GM18519 (cell line): ENCODE results near the gene GRK2.
"Not testable (repeated sequence)": the region's sequence is repeated elsewhere in the genome, so short reads cannot be mapped to it uniquely, and the experiment has no call there.

ENCODE experiments used
- ATAC-seq: cut with Tn5 transposase; IDR thresholded peaks from one replicate; pipeline ENCODE4 v1.9.1; 2021; ENCODE audit warnings: mild to moderate bottlenecking, moderate library complexity; ENCODE audit not compliant: unreplicated experiment, low FRiP score

Gene GRK2

DNA sequence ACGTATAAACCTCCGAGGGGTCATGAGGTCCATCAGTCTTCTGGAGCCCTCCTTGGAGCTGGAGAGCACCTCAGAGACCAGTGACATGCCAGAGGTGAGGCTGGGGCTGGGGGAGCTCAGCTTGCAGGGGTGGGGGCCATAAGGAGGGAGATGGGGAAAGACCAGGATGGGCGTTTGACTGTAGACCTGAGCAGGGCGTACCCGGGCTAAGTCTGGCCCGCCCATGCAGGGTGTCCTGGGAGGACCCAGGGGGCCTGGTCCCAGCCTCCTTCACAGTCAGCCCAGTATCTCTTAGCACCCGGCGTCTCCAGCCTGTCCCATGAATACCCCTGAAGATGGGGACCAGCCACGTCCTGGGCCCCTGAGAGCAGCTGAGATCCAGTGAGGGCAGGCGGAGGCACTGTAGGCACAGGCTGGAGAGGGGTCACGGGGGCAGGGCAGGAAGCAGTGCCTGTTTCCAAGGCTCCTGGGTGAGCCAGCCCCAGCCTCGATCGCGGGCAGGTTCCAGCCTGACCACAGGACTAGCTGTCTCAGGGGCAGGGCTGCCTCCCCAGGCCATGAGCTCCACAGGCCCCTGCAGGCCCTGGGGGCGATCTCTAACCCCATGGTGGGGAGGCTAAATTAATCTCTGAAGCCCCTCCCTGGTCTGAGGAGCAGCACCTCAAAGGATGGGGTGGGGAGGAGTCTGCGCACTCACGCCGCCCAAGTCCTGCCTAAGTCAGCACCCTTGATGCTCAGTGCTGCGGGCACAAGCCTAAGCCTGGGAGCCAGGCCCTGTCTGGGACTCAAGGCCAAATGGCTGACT lies 44.2 kb downstream of the GRK2 start:
- no peak for ATAC-seq

GRCh38 chr11:67311051-67311555 lies 44.8 kb downstream of the GRK2 start:
- ATAC-seq = no peak

DNA sequence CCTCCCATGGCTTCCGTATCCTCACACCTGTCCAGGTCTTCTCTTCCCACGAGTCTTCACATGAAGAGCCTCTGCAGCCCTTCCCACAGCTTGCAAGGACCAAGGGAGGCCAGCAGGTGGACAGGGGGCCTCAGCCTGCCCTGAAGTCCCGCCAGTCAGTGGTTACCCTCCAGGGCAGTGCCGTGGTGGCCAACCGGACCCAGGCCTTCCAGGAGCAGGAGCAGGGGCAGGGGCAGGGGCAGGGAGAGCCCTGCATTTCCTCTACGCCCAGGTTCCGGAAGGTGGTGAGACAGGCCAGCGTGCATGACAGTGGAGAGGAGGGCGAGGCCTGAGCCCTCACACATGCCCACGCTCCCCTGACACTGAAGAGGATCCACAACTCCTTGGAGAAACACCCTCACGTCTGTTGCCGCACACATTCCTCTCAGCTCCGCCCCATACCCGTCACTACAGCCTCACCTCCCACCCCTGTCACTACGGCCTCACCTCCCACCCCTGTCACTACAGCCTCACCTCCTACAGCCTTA lies 45.3 kb downstream of the GRK2 start:
- no peak for ATAC-seq

- no peak for ATAC-seq
Observed at GRCh38 chr11:67312187-67313021, 46.1 kb downstream of the GRK2 start.

DNA sequence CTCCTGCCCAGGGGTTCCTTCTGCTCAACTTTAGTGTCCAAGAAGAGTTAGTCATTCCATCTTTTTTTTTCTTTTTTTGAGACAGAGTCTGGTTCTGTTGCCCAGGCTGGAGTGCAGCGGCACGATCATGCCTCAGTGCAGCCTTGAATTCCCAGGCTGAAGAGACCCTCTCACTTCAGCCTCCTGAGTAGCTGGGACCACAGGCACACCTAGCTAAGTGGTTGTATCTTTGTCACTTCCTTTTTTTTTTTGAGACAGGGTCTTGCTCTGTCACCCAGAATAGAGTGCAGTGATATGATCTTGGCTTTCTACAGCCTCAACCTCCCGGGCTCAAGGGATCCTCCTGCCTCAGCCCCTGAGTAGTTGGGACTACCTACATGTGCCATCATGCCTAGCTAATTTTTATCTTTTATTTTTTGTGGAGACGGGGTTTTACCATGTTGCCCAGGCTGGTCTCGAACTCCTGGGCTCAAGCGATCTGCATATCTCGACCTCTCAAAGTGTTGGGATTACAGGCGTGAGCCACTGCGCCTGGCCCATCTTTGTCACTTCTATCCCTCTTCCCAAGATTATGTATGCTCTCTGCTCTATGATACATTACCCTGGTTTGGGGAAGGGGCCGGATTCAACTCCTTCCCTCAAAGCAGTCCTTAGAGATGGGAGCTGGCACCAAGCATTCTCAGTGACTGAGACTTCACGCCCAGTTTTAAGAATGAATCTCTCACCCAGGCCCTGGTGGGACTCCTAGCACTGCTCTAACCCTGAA lies 47.0 kb downstream of the GRK2 start:
- ATAC-seq = no peak

- no peak for ATAC-seq
Observed at GRCh38 chr11:67314218-67314617, 47.9 kb downstream of the GRK2 start.

DNA sequence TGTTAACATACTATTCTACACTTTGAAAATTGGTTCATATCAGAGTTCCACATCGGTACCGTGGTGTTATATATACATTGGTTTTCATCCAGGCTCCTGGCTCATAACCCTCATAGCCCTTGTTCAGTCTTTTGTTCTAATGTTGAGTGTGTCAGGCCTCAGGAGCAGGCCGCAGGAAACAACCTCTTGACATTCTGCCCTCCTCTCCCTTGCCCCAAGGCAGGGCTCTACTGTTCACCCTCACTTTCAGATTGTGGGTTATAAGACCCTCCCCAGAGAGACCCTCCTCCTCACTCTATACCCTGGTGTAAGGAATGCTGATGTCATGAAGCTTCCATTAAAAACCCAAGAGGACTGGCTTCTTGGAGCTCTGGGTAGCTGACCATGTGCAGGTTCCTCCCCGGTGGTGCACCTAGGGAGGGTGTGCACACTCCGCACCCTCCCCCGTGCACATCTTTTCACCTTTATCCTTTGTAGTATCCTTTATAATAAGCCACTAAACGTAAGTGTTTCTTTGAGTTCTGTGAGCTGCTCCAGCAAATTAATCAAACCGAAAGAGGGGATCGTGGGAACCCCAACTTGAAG lies 49.1 kb downstream of the GRK2 start:
- no peak for ATAC-seq

DNA sequence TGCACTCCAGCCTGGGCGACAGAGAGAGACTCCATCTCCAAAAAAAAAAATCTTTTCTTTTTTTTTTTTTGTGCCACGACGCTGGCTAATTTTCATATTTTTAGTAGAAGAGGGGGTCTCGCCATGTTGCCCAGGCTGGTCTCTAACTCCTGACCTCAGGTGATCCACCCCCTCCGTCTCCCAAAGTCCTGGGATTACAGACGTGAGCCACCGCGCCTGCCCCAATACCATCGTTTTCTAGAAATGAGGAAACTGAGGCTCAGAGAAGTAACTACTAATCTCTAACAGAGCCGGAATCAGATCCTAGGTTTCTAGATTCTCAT lies 50.6 kb downstream of the GRK2 start:
- no peak for ATAC-seq

- ATAC-seq = peak; percentile 66
Observed at GRCh38 chr11:67317205-67317887, 51.1 kb downstream of the GRK2 start.

DNA sequence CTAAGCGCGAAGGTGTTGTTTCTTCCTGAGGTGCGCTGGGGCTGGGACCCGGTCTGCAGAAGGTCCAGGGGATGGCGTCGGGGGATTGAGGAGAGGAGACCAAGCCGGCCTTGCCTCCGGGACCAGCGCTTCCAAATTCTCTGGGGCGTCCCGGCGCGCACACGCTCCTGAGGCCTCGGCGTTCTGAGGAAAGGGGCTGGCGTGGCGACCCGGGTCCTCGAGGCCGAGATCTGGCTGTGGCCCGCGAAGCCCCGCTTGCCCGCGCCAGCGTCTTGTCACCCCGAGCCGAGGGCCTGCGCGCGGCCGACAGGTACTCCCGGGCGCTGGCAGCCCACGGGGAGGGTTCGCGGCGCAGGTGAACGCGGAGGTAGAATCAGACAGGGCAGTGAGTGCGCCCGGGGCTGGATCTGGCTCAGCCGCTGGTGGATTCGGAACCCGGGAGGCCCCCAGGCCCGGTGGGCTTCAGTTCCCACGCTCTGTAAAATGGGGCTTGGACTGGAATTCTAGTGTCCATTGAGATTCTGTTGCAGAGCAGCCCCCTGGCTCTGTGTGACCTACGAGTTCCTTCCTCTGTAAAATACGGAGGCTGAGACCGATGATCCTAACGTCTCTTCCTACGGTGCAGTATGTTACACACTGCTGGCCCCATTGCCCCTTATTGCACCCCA lies 51.7 kb downstream of the GRK2 start:
- ATAC-seq = no peak

- ATAC-seq = not testable (repeated sequence)
Observed at GRCh38 chr11:67318876-67319275, 52.6 kb downstream of the GRK2 start.

GRCh38 chr11:67320011-67320410 lies 53.7 kb downstream of the GRK2 start:
- ATAC-seq = no peak

- no peak for ATAC-seq
Observed at GRCh38 chr11:67320691-67321090, 54.4 kb downstream of the GRK2 start.

DNA sequence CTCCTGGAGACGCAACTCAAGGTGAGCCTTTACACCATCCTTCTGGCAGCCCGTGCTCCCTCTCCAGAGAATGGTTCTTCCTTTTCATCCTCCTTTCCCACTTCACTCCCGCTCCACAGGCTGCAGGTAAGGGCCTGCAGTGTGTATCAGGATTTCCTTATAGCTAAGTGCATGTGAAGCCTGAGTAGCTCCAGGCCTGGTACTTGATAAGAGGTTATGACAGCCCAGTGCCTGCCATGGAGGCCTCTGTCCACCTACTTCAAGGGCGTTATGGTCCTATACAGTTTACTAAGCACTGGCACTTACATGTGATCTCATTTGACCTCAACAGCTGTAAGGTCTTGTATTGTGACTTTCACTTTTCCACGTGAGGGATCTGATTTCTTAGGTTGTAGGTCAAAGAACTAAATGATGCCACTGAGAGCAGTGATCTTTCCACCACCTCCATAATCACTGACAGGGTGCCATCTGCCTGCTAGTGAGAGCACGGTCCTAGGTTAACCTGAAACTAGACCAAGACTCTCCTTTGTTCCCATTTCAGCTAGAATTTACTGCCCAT lies 55.1 kb downstream of the GRK2 start:
- no peak for ATAC-seq

- ATAC-seq = no peak
Observed at GRCh38 chr11:67322049-67322448, 55.8 kb downstream of the GRK2 start.

GRCh38 chr11:67323526-67323925 lies 57.3 kb downstream of the GRK2 start:
- no peak for ATAC-seq

DNA sequence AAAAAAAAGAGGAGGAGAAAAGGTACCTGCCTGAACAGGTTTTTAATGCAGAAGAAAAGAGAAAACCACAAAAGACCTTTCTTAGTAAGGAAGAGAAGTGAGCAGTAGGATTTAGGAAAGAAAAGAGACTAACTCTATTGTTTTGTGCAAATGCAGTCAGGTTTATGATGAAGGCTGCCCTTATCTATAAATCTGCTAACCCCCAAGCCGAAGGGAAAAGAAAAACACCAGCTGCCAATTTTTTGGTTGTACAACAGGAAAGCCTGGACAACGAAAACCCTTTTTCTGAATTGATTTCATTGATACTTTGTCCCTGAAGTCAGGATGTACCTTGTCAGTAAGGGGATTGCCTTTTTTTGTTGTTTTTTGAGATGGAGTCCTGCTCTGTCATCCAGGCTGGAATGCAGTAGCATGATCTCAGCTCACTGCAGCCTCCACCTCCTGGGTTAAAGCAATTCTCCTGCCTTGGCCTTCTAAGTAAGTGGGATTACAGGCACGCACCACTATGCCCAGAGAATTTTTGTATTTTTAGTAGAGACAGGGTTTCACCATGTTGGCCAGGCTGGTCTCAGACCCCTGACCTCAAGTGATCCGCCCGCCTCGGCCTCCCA lies 65.9 kb downstream of the GRK2 start:
- no peak for ATAC-seq
